ENCODE data around the gene RAB31. TPM values are rescaled to one million over a fixed set of nuclear protein-coding genes. Genes with fewer than 3 reads are reported as not detected.
A peak's percentile ranks its signal among the peaks of the same experiment; 100 is the strongest.

Gene RAB31
- total and polyA plus RNA-seq, 2 of the 13 experiments (the other 11 are each of a cell fraction or from before 2014, with no cell fraction given), result 1.1 to 1.7 TPM

- TF ChIP-seq ZFP82 (CRISPR knock-in tag; IDR thresholded peaks at IDR 0.05; ENCODE audit: borderline replicate concordance) (no peak), FOXM1 (CRISPR knock-in tag; IDR thresholded peaks at IDR 0.05) (no peak), EED (CRISPR knock-in tag; IDR thresholded peaks at IDR 0.05) (no peak), SMC3 (IDR thresholded peaks at IDR 0.05; ENCODE audit: low read length) (no peak), NR0B2 (CRISPR knock-in tag; IDR thresholded peaks at IDR 0.05) (no peak), ZNF652 (CRISPR knock-in tag; IDR thresholded peaks at IDR 0.05; ENCODE audit: borderline replicate concordance, low read depth) (no peak), ZNF44 (CRISPR knock-in tag; IDR thresholded peaks at IDR 0.05) (no peak), ZNF546 (CRISPR knock-in tag; conservative IDR thresholded peaks at IDR 0.05) (no peak), ZNF614 (CRISPR knock-in tag; IDR thresholded peaks at IDR 0.05; ENCODE audit: borderline replicate concordance) (peak; percentile 13; the same call in 1 of the 2 replicates), POLR2A (IDR thresholded peaks at IDR 0.05; ENCODE audit: insufficient read depth in 1 of 2, low read depth in 2 of 2, low read length in 2 of 2) (no peak; a peak in 1 of 4 replicates), ZSCAN31 (CRISPR knock-in tag; IDR thresholded peaks at IDR 0.05; ENCODE audit: low read depth) (0 out of 2 replicates have a peak, but pooled peaks have one; percentile 45), JDP2 (CRISPR knock-in tag; IDR thresholded peaks at IDR 0.05; ENCODE audit: borderline replicate concordance) (no peak), BATF2 (CRISPR knock-in tag; IDR thresholded peaks at IDR 0.05) (no peak), TARDBP (CRISPR knock-in tag; IDR thresholded peaks at IDR 0.05) (no peak; the same call in 1 of the 2 replicates), IRF2 (CRISPR knock-in tag; IDR thresholded peaks at IDR 0.05) (0 out of 2 replicates have a peak, but pooled peaks have one; percentile 33), TIGD3 (CRISPR knock-in tag; IDR thresholded peaks at IDR 0.05; ENCODE audit: borderline replicate concordance) (no peak), PRMT3 (CRISPR knock-in tag; IDR thresholded peaks at IDR 0.05; ENCODE audit: borderline replicate concordance, low read depth) (no peak), MBNL3 (CRISPR knock-in tag; conservative IDR thresholded peaks at IDR 0.05) (no peak), CCAR2 (optimal IDR thresholded peaks at IDR 0.05; ENCODE audit: low read depth, low read length) (no peak), ARHGAP35 (CRISPR knock-in tag; IDR thresholded peaks at IDR 0.05; ENCODE audit: borderline replicate concordance) (0 out of 2 replicates have a peak, but pooled peaks have one; percentile 37), KDM6A (CRISPR knock-in tag; IDR thresholded peaks at IDR 0.05; ENCODE audit: low read depth) (no peak), ZMAT5 (CRISPR knock-in tag; IDR thresholded peaks at IDR 0.05; ENCODE audit: borderline replicate concordance, low read depth) (no peak), RNF2 (conservative IDR thresholded peaks at IDR 0.05; ENCODE audit: low read depth) (no peak), GPN1 (CRISPR knock-in tag; IDR thresholded peaks at IDR 0.05; ENCODE audit: borderline replicate concordance) (no peak), EZH2 (conservative IDR thresholded peaks at IDR 0.05; ENCODE audit: low read depth, low read length) (no peak), ZNF792 (CRISPR knock-in tag; IDR thresholded peaks at IDR 0.05) (no peak), AGO2 (optimal IDR thresholded peaks at IDR 0.05; ENCODE audit: low read depth, low read length) (no peak), NR2F1 (CRISPR knock-in tag; IDR thresholded peaks at IDR 0.05) (0 out of 4 replicates have a peak, but pooled peaks of 1 of the 2 experiments have one; percentile 22), MLX (CRISPR knock-in tag; IDR thresholded peaks at IDR 0.05) (no peak), HHEX (CRISPR knock-in tag; IDR thresholded peaks at IDR 0.05) (no peak), HNRNPUL1 (IDR thresholded peaks at IDR 0.05; ENCODE audit: low read depth, low read length) (no peak)
Observed at GRCh38 chr18:9806905-9807304, 98.8 kb downstream of the RAB31 start (continued).
